HepG2 (cell line): ENCODE measurements around the gene DAAM1. TPM values are rescaled to one million over a fixed set of nuclear protein-coding genes. Genes with fewer than 3 reads are reported as not detected.

Experiments
- ATAC-seq: fragments of 200-7000 bp; cut with Tn5 transposase; 3 replicates; pipeline ENCODE4 v1.9.1; 2020; ENCODE audit warnings: mild to moderate bottlenecking, moderate library complexity
- Bru-seq: library from RNA; stranded (reverse); fragments of 400-500 nt; gene quantifications from one replicate; lab custom pipeline; 2021; lab: Mats Ljungman, UMichigan
- BruChase-seq, 2 experiments: library from RNA; stranded (reverse); fragments of 400-500 nt; gene quantifications; one replicate each; lab custom pipeline; 2021; lab: Mats Ljungman, UMichigan
- BruUV-seq: library from RNA; stranded (reverse); fragments of 400-500 nt; replicated peaks from 2 replicates; lab custom pipeline; 2021; lab: Mats Ljungman, UMichigan
- CTCF ChIA-PET: fragments of 300-600 bp; formaldehyde crosslinking; extraction: SDS; loops from one replicate; lab custom pipeline; 2021; ENCODE audit warnings: low total read pairs, inconsistent platforms, low intra/inter-chr PET ratio; lab: Yijun Ruan, JAX
- POLR2A ChIA-PET: fragments of 350-600 bp; sonication (Branson Sonifier 250); formaldehyde crosslinking; loops from one replicate; lab custom pipeline; 2020; ENCODE audit warnings: antibody characterized with exemption, inconsistent platforms; lab: Yijun Ruan, JAX
- DNase-seq: peaks from one replicate; pipeline ENCODE4 v3.0.0-alpha.2; 2015; ENCODE audit warnings: low spot score
- FAIRE-seq: peaks from 3 replicates; lab custom pipeline; 2011; peaks lifted over from hg19 to GRCh38; lab: Jason Lieb, UNC
- H2AFZ ChIP-seq: one replicate; pipeline ENCODE4 v1.6.1; 2011; ENCODE audit warnings: low read length, inconsistent platforms
- H3K27ac ChIP-seq: fragments of 300-600 bp; 3 replicates; pipeline ENCODE4 v1.8.0; 2011; ENCODE audit warnings: mixed run types, mild to moderate bottlenecking, mixed read lengths, low read length, inconsistent platforms; ENCODE audit not compliant: insufficient read depth; ENCODE audit errors: extremely low read length
- H3K27me3 ChIP-seq, 2 experiments: fragments of 200-600 bp in 1 of 2; 2 replicates in 1 of 2; 3 replicates in 1 of 2; pipeline versions ENCODE4 v1.6.0 to v1.8.0; 2011; ENCODE audit warnings: low read length in 2 of 2, mild to moderate bottlenecking in 2 of 2, moderate library complexity in 2 of 2, inconsistent platforms in 1 of 2; ENCODE audit not compliant: insufficient read depth in 2 of 2, control insufficient read depth in 1 of 2
- H3K36me3 ChIP-seq, 2 experiments: fragments of 200-600 bp in 1 of 2; replicated peaks in 1 of 2; 2 replicates in 1 of 2; 3 replicates in 1 of 2; pipeline versions ENCODE4 v1.5.1 to v1.8.0; 2011; ENCODE audit warnings: low read length in 2 of 2, inconsistent platforms in 1 of 2; ENCODE audit not compliant: insufficient read depth in 2 of 2, control insufficient read depth in 1 of 2
- H3K4me1 ChIP-seq: 2 replicates; pipeline ENCODE4 v1.5.1; 2012; ENCODE audit warnings: low read length, inconsistent platforms; ENCODE audit not compliant: insufficient read depth
- H3K4me2 ChIP-seq: 2 replicates; pipeline ENCODE4 v1.6.0; 2011; ENCODE audit warnings: low read depth, low read length, inconsistent platforms
- H3K4me3 ChIP-seq, 3 experiments: fragments of 200-600 bp in 1 of 3; sonication (generic), shearing (Covaris generic) in 1 of 3; replicated peaks in 1 of 3; 2 replicates each; pipeline ENCODE4 v1.5.1; 2011 to 2016; ENCODE audit warnings: low read length in 3 of 3, inconsistent platforms in 2 of 3, low read depth in 2 of 3, mild to moderate bottlenecking in 2 of 3, control low read depth in 1 of 3, mixed read lengths in 1 of 3; ENCODE audit not compliant: insufficient read depth in 1 of 3
- H3K79me2 ChIP-seq: one replicate; pipeline ENCODE4 v1.6.1; 2011; ENCODE audit warnings: low read length, inconsistent platforms; ENCODE audit not compliant: insufficient read depth
- H3K9ac ChIP-seq: 2 replicates; pipeline ENCODE4 v1.6.0; 2011; ENCODE audit warnings: mild to moderate bottlenecking, low read depth, low read length, inconsistent platforms; ENCODE audit not compliant: insufficient read depth
- H3K9me3 ChIP-seq: 2 replicates; pipeline ENCODE4 v1.5.1; 2012; ENCODE audit warnings: mild to moderate bottlenecking, low read length
- H4K20me1 ChIP-seq: 2 replicates; pipeline ENCODE4 v1.6.0; 2011; ENCODE audit warnings: inconsistent platforms, mild to moderate bottlenecking, low read length, moderate library complexity; ENCODE audit not compliant: insufficient read depth
- DNMT3B ChIP-seq: conservative IDR thresholded peaks from 2 replicates; pipeline ENCODE4 v1.6.1; 2016; ENCODE audit warnings: missing biosample characterization, control low read depth
- IKZF5 ChIP-seq: IDR thresholded peaks from 2 replicates; pipeline ENCODE4 v1.6.1; 2018; ENCODE audit warnings: missing genetic modification reagents, mild to moderate bottlenecking, missing compliant biosample characterization
- LBX2 ChIP-seq: sonication (generic); formaldehyde crosslinking; IDR thresholded peaks from 2 replicates; pipeline ENCODE4 v1.5.0; 2020; ENCODE audit warnings: missing genetic modification reagents, mild to moderate bottlenecking, borderline replicate concordance
- SPEN ChIP-seq: sonication (generic); formaldehyde crosslinking; IDR thresholded peaks from 2 replicates; pipeline ENCODE4 v1.5.1; 2020; ENCODE audit warnings: low read depth, mild to moderate bottlenecking, missing genetic modification reagents
- ZNF333 ChIP-seq: sonication (generic); formaldehyde crosslinking; IDR thresholded peaks from 2 replicates; pipeline ENCODE4 v1.4.0; 2020; ENCODE audit warnings: mild to moderate bottlenecking, missing genetic modification reagents, borderline replicate concordance
- ZNF547 ChIP-seq: sonication (generic); formaldehyde crosslinking; IDR thresholded peaks from 2 replicates; pipeline ENCODE4 v1.5.1; 2020; ENCODE audit warnings: mild to moderate bottlenecking, missing genetic modification reagents
- ZNF609 ChIP-seq: sonication (generic); formaldehyde crosslinking; IDR thresholded peaks from 2 replicates; pipeline ENCODE4 v1.4.0; 2020; ENCODE audit warnings: mild to moderate bottlenecking, missing genetic modification reagents, borderline replicate concordance
- ZNF614 ChIP-seq: IDR thresholded peaks from 2 replicates; pipeline ENCODE4 v1.6.1; 2018; ENCODE audit warnings: missing biosample characterization, missing genetic modification reagents, inconsistent platforms, borderline replicate concordance
- ZNF674 ChIP-seq: sonication (generic); formaldehyde crosslinking; IDR thresholded peaks from 2 replicates; pipeline ENCODE4 v1.5.0; 2020; ENCODE audit warnings: low read depth, mild to moderate bottlenecking, missing genetic modification reagents
- ZNF766 ChIP-seq: sonication (generic); formaldehyde crosslinking; IDR thresholded peaks from 2 replicates; pipeline ENCODE4 v1.5.0; 2020; ENCODE audit warnings: missing genetic modification reagents, borderline replicate concordance
- WGBS: methylation state at CpG from one replicate; pipeline ENCODE4 v1.1.6; 2017; ENCODE audit warnings: low lambda C conversion rate; 5-methylcytosine and 5-hydroxymethylcytosine counted together
- in situ Hi-C: cut with HindIII; loops from 2 replicates; pipeline ENCODE4 v1.10.0; 2017; ENCODE audit warnings: low pct_unique_long_range_greater_than_20kb; ENCODE audit not compliant: extremely low pct_ligation_motif_present
- intact Hi-C: fragments of 100-400 bp; cut with micrococcal nuclease; formaldehyde crosslinking; loops from one replicate; pipeline ENCODE4 v1.10.0; 2022; ENCODE audit not compliant: unreplicated experiment
- long read RNA-seq, 2 experiments: library from RNA in 1 of 2; library from polyadenylated mRNA in 1 of 2; stranded (forward) in 1 of 2; unstranded in 1 of 2; transcript quantifications; one replicate each; pipeline ENCODE4 v2.0.0, GENCODE V29; 2019 to 2022
- polyA minus RNA-seq, 3 experiments: library from RNA; depleted of rRNA, polyadenylated mRNA; stranded (reverse); fragments of >200 nt; gene quantifications; 2 replicates each; pipeline ENCODE4 v1.2.3, GENCODE V29; 2011; ENCODE audit warnings: low replicate concordance in 1 of 3
- polyA plus RNA-seq, 8 experiments: library from polyadenylated mRNA; depleted of rRNA in 3 of 8; stranded (reverse) in 7 of 8; unstranded in 1 of 8; fragments of >200 nt; fragmentation: Illumina TruSeq in 4 of 8; extraction: Trizol in 4 of 8; gene quantifications; 2 replicates each; pipeline versions ENCODE4 v1.2.1 to v1.2.3, GENCODE V29; 2011 to 2016; ENCODE audit warnings: low read depth in 4 of 8, missing spikeins in 1 of 8, mixed read lengths in 1 of 8; ENCODE audit not compliant: insufficient read depth in 1 of 8
- total RNA-seq, 5 experiments: library from RNA; depleted of rRNA; stranded (reverse); fragments of >200 nt; fragmentation: Illumina TruSeq; extraction: Trizol; gene quantifications; 2 replicates each; pipeline ENCODE4 v1.2.3, GENCODE V29; 2016; ENCODE audit warnings: low read depth in 1 of 5

DAAM1 gene
- total RNA-seq (2016; rRNA removed; fragmentation: Illumina TruSeq; extraction: Trizol) = 24.5 and 31.2 TPM in 2 replicates
- 2.9 and 3.1 TPM in 2 replicates for total RNA-seq (2016; cell fraction: cytosol; rRNA removed; fragmentation: Illumina TruSeq; extraction: Trizol; ENCODE audit: low read depth)
- total RNA-seq (2016; cell fraction: insoluble cytoplasmic fraction; rRNA removed; fragmentation: Illumina TruSeq; extraction: Trizol) = 25.6 and 31.0 TPM in 2 replicates
- total RNA-seq (2016; cell fraction: membrane; rRNA removed; fragmentation: Illumina TruSeq; extraction: Trizol) = 7.0 and 8.7 TPM in 2 replicates
- 50.3 and 52.6 TPM in 2 replicates for total RNA-seq (2016; cell fraction: nucleus; rRNA removed; fragmentation: Illumina TruSeq; extraction: Trizol)
- 6.8 and 10.9 TPM in 2 replicates for polyA plus RNA-seq (2011; rRNA removed)
- 4.0 and 9.7 TPM in 2 replicates for polyA plus RNA-seq (2011; cell fraction: cytosol; rRNA removed)
- polyA plus RNA-seq (2011; cell fraction: nucleus; rRNA removed) = 9.9 and 23.8 TPM in 2 replicates
- 20.7 and 21.6 TPM in 2 replicates for polyA plus RNA-seq (2012)
- 0.61 and 0.62 TPM in 2 replicates for polyA plus RNA-seq (2016; cell fraction: cytosol; fragmentation: Illumina TruSeq; extraction: Trizol; ENCODE audit: low read depth)
- 20.3 and 24.6 TPM in 2 replicates for polyA plus RNA-seq (2016; cell fraction: insoluble cytoplasmic fraction; fragmentation: Illumina TruSeq; extraction: Trizol; ENCODE audit: low read depth)
- polyA plus RNA-seq (2016; cell fraction: membrane; fragmentation: Illumina TruSeq; extraction: Trizol; ENCODE audit: low read depth) = 0.97 and 1.4 TPM in 2 replicates
- polyA plus RNA-seq (2016; cell fraction: nucleus; fragmentation: Illumina TruSeq; extraction: Trizol; ENCODE audit: insufficient read depth, low read depth) = 29.5 and 31.8 TPM in 2 replicates
- polyA minus RNA-seq (2011; rRNA and poly(A)+ RNA removed; ENCODE audit: low replicate concordance) = 12.6 and 17.7 TPM in 2 replicates
- polyA minus RNA-seq (2011; cell fraction: cytosol; rRNA and poly(A)+ RNA removed) = 12.2 and 17.8 TPM in 2 replicates
- polyA minus RNA-seq (2011; cell fraction: nucleus; rRNA and poly(A)+ RNA removed) = 106 and 124 TPM in 2 replicates
- percentile 88 among the genes with signal in this experiment for Bru-seq, nascent RNA
- percentile 74 among the genes with signal in this experiment for BruChase-seq, experiment 1, labeled RNA remaining after a 6-hour chase
- percentile 78 among the genes with signal in this experiment for BruChase-seq, experiment 2, labeled RNA remaining after a 2-hour chase
- long read RNA-seq, experiment 1, partial matches to known transcripts = 14 of 37 reads
- long read RNA-seq, experiment 1, other reads (novel, unspliced or antisense) = 23 of 37 reads
- long read RNA-seq, experiment 2, partial matches to known transcripts = 1 of 14 reads
- long read RNA-seq, experiment 2, other reads (novel, unspliced or antisense) = 13 of 14 reads

GRCh38 chr14:59188461-59189090 lies at the start of gene DAAM1:
TSS of gene DAAM1 (plus strand) at chr14:59188667. CDS start at chr14:59263478, 74,811 bp downstream.
- Histone ChIP-seq H3K9ac (peak within 1 kb of the TSS; percentile 96), H4K20me1 (peaks cover 17% of the 10 kb centered on the region), H3K79me2 (peaks cover 43% of the 10 kb centered on the region), H3K9me3 (no peaks in the 10 kb centered on the region), H3K27ac (peak within 1 kb of the TSS; percentile 91), H3K4me2 (peak within 1 kb of the TSS; percentile 86), H3K27me3 (peaks cover 0 to 4% of the 10 kb centered on the region in 2 experiments; a peak in 2 of 5 replicates), H3K4me1 (peaks cover 43% of the 10 kb centered on the region), H3K4me3 (peak within 1 kb of the TSS; percentile 84 to 87 (median 86)), H2AFZ (peak within 1 kb of the TSS; percentile 20), H3K36me3 (no peaks in the 10 kb centered on the region)
- intact Hi-C loops (loop anchor here (1.0 to 5.0 kb wide), 5 partner anchors 27 to 254 kb away; no protein-coding TSS in a partner anchor), in situ Hi-C loops (no loop called here)
- WGBS = 0% methylated on average over 3 of the region's 44 CpGs
- ATAC-seq (peak; percentile 96), FAIRE-seq (peak; percentile 92), DNase-seq (peak; percentile 97)
- ChIA-PET CTCF (no interaction called here), POLR2A (interaction anchor here (0.6 to 3.0 kb wide), 11 partner anchors 14 to 149 kb away, joined by 3 to 11 read pairs (median 4); no protein-coding TSS in a partner anchor)
- no TSS peak for BruUV-seq
- peak; percentile 45; the same call in 1 of the 2 replicates for TF ChIP-seq ZNF766 (CRISPR knock-in tag)
- TF ChIP-seq ZNF609 (CRISPR knock-in tag) = no peak
- no peak for TF ChIP-seq ZNF674 (CRISPR knock-in tag)
- 0 out of 2 replicates have a peak, but pooled peaks have one; percentile 36 for TF ChIP-seq DNMT3B (CRISPR knock-in tag)
- TF ChIP-seq LBX2 = no peak
- 0 out of 2 replicates have a peak, but pooled peaks have one; percentile 54 for TF ChIP-seq SPEN (CRISPR knock-in tag)
- TF ChIP-seq ZNF614 (CRISPR knock-in tag) = peak; percentile 49; the same call in 1 of the 2 replicates
- 0 out of 2 replicates have a peak, but pooled peaks have one; percentile 24 for TF ChIP-seq IKZF5 (CRISPR knock-in tag)
- TF ChIP-seq ZNF333 (CRISPR knock-in tag) = no peak
- TF ChIP-seq ZNF547 = 0 out of 2 replicates have a peak, but pooled peaks have one; percentile 56
